A549 treated with RU486 at 1 μM for 4 hours (cell line): ENCODE data around the gene NAGLU. TPM values are rescaled to one million over a fixed set of nuclear protein-coding genes. Genes with fewer than 3 reads are reported as not detected.

Experiments used
- total RNA-seq: library from RNA; stranded (reverse); fragments of 200-300 nt; extraction: Qiagen RNA extraction; gene quantifications from 5 replicates; pipeline ENCODE4 v1.2.3, GENCODE V29; 2022; ENCODE audit warnings: low read depth

Gene NAGLU
- 30.6 to 51.3 TPM (median 42.9 TPM) in 5 replicates for total RNA-seq

GRCh38 chr17:42536048-42536371 lies at the start of gene NAGLU:
TSS of gene NAGLU (plus strand) at chr17:42536241. CDS start at chr17:42536273, 32 bp downstream.

GRCh38 chr17:42552736-42553135 lies 16.7 kb downstream of the NAGLU start, which contains the start of gene HSD17B1:
TSS of gene HSD17B1 (plus strand) at chr17:42552923. CDS start at chr17:42552934, 11 bp downstream.

GRCh38 chr17:42561897-42562387 lies 25.9 kb downstream of the NAGLU start, which contains the start of gene COASY:
TSS of gene COASY (plus strand) at chr17:42562148. CDS start at chr17:42562623, 475 bp downstream.

GRCh38 chr17:42566883-42567573 lies 31.0 kb downstream of the NAGLU start, which contains the start of gene MLX:
TSS of gene MLX (plus strand) at chr17:42567100. CDS start at chr17:42567125, 25 bp downstream.

GRCh38 chr17:42577532-42578281 lies 41.7 kb downstream of the NAGLU start, which contains the start of gene PSMC3IP:
TSS of gene PSMC3IP (minus strand) at chr17:42577729. CDS start at chr17:42577686, 43 bp downstream.

Other genes with a start within 250 kb of the NAGLU start
- gene STAT5A, start 247.7 kb upstream of the NAGLU start, total RNA-seq, result 4.7 to 7.6 TPM (median 5.6 TPM) in 5 replicates
- 75.3 to 78.0 TPM (median 76.5 TPM) in 5 replicates for gene STAT3, start 147.8 kb upstream of the NAGLU start, total RNA-seq
- 414 to 491 TPM (median 479 TPM) in 5 replicates for gene CAVIN1, start 113.0 kb upstream of the NAGLU start, total RNA-seq
- 35.1 to 45.6 TPM (median 43.9 TPM) in 5 replicates for gene ATP6V0A1, start 77.4 kb upstream of the NAGLU start, total RNA-seq
- gene HSD17B1, start 16.7 kb downstream of the NAGLU start, total RNA-seq, result 0.74 to 1.6 TPM (median 1.2 TPM) in 5 replicates
- 103 to 140 TPM (median 121 TPM) in 5 replicates for gene COASY, start 25.9 kb downstream of the NAGLU start, total RNA-seq
- 52.8 to 64.7 TPM (median 57.9 TPM) in 5 replicates for gene MLX, start 30.9 kb downstream of the NAGLU start, total RNA-seq
- gene PSMC3IP, start 41.5 kb downstream of the NAGLU start, total RNA-seq, result 34.1 to 40.6 TPM (median 38.3 TPM) in 5 replicates
- 26.5 to 30.0 TPM (median 28.4 TPM) in 5 replicates for gene RETREG3, start 73.1 kb downstream of the NAGLU start, total RNA-seq
- 139 to 156 TPM (median 151 TPM) in 5 replicates for gene TUBG1, start 73.4 kb downstream of the NAGLU start, total RNA-seq
- gene TUBG2, start 123.0 kb downstream of the NAGLU start, total RNA-seq, result 16.9 to 25.5 TPM (median 22.6 TPM) in 5 replicates
- gene PLEKHH3, start 140.8 kb downstream of the NAGLU start, total RNA-seq, result 12.2 to 19.5 TPM (median 17.5 TPM) in 5 replicates
- gene CCR10, start 145.6 kb downstream of the NAGLU start, total RNA-seq, result 0.28 to 0.61 TPM (median 0.35 TPM) in 5 replicates
- 4.3 to 6.5 TPM (median 5.8 TPM) in 5 replicates for gene CNTNAP1, start 146.3 kb downstream of the NAGLU start, total RNA-seq
- 7.2 to 13.2 TPM (median 10.2 TPM) in 5 replicates for gene EZH1, start 208.8 kb downstream of the NAGLU start, total RNA-seq
- 0.65 to 1.5 TPM (median 0.76 TPM) in 5 replicates for gene RAMP2, start 225.0 kb downstream of the NAGLU start, total RNA-seq
- gene VPS25, start 237.2 kb downstream of the NAGLU start, total RNA-seq, result 124 to 132 TPM (median 125 TPM) in 5 replicates
- gene WNK4, start 244.4 kb downstream of the NAGLU start, total RNA-seq, result 0.85 to 1.7 TPM (median 1.4 TPM) in 5 replicates